A549 (cell line): ENCODE data around the gene DBF4B.

Source experiments
- BCL3 ChIP-seq: fragments of >200 bp; sonication (Bioruptor Twin); formaldehyde crosslinking; IDR thresholded peaks from 3 replicates; pipeline ENCODE4 v1.6.1; 2016
- CBX8 ChIP-seq: fragments of 200-600 bp; sonication (generic); IDR thresholded peaks from 2 replicates; pipeline ENCODE4 v1.6.1; 2016
- CTCF ChIP-seq: fragments of >200 bp; sonication (Bioruptor Twin); formaldehyde crosslinking; IDR thresholded peaks from 3 replicates; pipeline ENCODE4 v1.5.1; 2016
- FOSL2 ChIP-seq, 2 experiments: fragments of 450-650 bp in 1 of 2; fragments of >200 bp in 1 of 2; sonication (Bioruptor Twin) in 1 of 2; formaldehyde crosslinking; IDR thresholded peaks; 2 replicates each; pipeline versions ENCODE4 v1.5.0 to v1.6.1; 2016 to 2020; ENCODE audit warnings: mild to moderate bottlenecking in 1 of 2, moderate library complexity in 1 of 2
- KDM1A ChIP-seq: fragments of 200-600 bp; sonication (generic); IDR thresholded peaks from 2 replicates; pipeline ENCODE4 v1.6.1; 2016; ENCODE audit warnings: low read depth, mild to moderate bottlenecking
- MAX ChIP-seq: IDR thresholded peaks from 2 replicates; pipeline ENCODE4 v1.6.1; 2012
- PBX3 ChIP-seq: IDR thresholded peaks from 2 replicates; pipeline ENCODE4 v1.6.1; 2012
- POLR2AphosphoS2 ChIP-seq: conservative IDR thresholded peaks from 2 replicates; pipeline ENCODE4 v1.6.1; 2012; ENCODE audit warnings: low read length, improper control_type of control experiment, inconsistent platforms
- REST ChIP-seq: fragments of 200-600 bp; sonication (generic); IDR thresholded peaks from 2 replicates; pipeline ENCODE4 v1.6.1; 2016; ENCODE audit warnings: antibody characterized with exemption, mild to moderate bottlenecking, moderate library complexity
- SREBF2 ChIP-seq: fragments of 450-650 bp; IDR thresholded peaks from 2 replicates; pipeline ENCODE4 v1.6.1; 2014; ENCODE audit warnings: mild to moderate bottlenecking, moderate library complexity
- USF2 ChIP-seq: fragments of 450-650 bp; IDR thresholded peaks from 2 replicates; pipeline ENCODE4 v1.6.1; 2014; ENCODE audit warnings: antibody characterized with exemption
- ZNF302 ChIP-seq: fragments of 250-450 bp; sonication (Bioruptor Pico); IDR thresholded peaks from 2 replicates; pipeline ENCODE4 v1.9.0; 2021; ENCODE audit warnings: inconsistent platforms, mild to moderate bottlenecking, moderate library complexity

GRCh38 chr17:44792276-44792675 is 83.8 kb downstream of the DBF4B start:
- TF ChIP-seq POLR2AphosphoS2 (no peak), CTCF (no peak), KDM1A (no peak), USF2 (no peak), SREBF2 (no peak), CBX8 (no peak), MAX (no peak), PBX3 (no peak), REST (no peak), ZNF302 (no peak), BCL3 (no peak), FOSL2 (IDR thresholded peaks at IDR 0.05) (no peak), FOSL2 (CRISPR knock-in tag; IDR thresholded peaks at IDR 0.05) (peak; percentile 39; the same call in 1 of the 2 replicates)
